GM10266 (cell line): ENCODE data around the gene IL16.
"Not testable (repeated sequence)": the region's sequence is repeated elsewhere in the genome, so short reads cannot be mapped to it uniquely, and the experiment has no call there.

Source experiments
- DNase-seq: peaks from one replicate; pipeline ENCODE4 v3.0.0; 2012; ENCODE audit errors: extremely low spot score
- TF ChIP-seq, protein P1 (sequence below): IDR thresholded peaks from 2 replicates; pipeline ENCODE4 v1.5.1; 2012; ENCODE audit warnings: mild to moderate bottlenecking, low read depth; ENCODE audit not compliant: control insufficient read depth, insufficient read depth; ENCODE audit errors: missing control alignments

IL16 gene

DNA sequence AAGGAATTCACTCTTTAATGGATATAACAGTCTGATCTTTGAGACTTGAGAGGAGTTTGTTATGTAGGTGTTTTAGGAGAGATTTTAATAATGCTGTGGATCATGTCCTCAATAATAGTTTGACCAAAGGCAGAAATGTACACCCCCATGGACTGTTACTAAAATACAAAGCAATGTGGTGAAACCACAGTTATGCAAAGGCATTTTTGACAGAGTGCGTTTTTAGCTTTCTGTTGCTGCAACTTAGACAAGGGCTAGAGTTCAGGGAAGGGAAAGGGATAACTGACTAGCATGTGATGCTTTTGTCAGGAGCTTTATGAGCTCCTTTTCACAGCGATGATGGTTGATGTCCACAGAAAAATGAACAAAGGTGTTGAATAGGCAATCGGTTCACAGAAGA lies 130.8 kb downstream of the IL16 start:
- TF ChIP-seq, protein P1, sequence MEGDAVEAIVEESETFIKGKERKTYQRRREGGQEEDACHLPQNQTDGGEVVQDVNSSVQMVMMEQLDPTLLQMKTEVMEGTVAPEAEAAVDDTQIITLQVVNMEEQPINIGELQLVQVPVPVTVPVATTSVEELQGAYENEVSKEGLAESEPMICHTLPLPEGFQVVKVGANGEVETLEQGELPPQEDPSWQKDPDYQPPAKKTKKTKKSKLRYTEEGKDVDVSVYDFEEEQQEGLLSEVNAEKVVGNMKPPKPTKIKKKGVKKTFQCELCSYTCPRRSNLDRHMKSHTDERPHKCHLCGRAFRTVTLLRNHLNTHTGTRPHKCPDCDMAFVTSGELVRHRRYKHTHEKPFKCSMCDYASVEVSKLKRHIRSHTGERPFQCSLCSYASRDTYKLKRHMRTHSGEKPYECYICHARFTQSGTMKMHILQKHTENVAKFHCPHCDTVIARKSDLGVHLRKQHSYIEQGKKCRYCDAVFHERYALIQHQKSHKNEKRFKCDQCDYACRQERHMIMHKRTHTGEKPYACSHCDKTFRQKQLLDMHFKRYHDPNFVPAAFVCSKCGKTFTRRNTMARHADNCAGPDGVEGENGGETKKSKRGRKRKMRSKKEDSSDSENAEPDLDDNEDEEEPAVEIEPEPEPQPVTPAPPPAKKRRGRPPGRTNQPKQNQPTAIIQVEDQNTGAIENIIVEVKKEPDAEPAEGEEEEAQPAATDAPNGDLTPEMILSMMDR: no peak
- no peak for DNase-seq

DNA sequence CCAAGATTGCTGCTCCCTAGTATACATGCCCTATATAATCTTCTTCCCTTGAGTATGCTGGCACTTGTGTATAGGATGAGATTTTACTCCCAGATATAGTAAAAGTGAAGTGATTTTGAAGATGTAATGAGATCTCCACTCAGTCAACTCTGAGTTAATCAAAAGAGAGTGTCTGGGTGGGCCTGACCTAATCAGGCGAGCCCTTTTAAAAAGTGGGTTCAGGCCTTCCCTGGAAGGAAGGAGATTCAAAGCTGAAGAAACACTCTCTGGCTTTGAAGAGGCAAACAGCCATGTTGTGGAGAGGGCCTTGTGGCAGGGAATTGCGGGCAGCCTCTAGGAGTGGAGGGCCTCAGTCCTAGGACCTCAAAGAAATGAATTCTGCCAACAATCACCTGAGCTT lies 132.8 kb downstream of the IL16 start:
- DNase-seq: no peak
- TF ChIP-seq, protein P1: no peak

DNA sequence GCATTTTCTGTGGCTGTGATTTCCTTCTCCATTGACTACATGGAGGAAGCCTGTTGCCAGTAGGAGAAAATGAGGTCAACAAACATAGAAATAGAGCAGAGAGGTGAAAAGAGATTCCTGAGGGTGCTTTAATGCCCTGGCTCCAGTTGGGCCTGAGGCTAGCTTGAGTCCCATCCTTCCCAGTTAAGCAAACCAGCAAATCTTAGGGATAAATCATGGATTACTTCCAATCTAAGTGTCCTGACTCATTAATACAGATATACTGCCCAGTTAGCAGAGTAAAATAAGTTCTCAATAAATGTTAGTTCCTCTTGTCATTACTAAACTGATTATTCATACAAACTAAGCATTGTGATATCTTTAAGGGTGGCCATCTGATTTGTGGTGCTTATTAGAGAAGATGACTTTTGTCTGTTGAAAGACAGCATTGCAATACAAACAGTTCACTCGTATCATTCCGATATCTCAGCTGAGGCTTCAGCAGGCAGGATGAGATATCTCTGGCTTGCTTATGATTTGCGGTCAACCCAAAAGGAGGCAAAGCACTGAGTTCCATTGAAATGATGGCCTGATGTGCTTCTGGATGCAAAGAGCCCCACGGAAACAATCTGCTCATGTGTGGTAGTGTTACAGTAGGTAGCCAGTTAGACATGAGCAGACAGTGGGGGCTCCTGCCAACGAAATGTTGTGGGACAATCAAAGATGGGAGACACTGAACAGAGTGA lies 133.8 kb downstream of the IL16 start:
- DNase-seq: no peak
- TF ChIP-seq, protein P1: no peak

DNA sequence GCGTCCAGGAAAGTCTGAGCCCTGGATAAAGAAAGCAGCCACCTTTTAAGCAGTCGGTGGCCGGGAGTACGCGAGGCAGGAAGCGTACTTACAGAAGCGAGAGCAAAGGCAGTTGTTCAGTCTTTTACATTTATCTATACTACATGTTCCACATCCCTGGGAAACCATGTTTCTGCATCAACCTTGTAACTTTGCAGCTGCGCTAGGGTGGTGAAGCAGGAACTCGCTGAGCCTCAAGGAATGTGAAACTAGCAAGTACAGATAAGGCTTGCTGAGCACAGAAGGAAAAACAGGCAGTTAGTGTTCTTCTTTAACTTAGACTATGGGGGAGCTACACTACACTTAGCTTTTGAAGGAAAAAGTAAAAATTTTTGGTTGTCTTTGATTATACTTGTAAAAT lies 134.5 kb downstream of the IL16 start:
- not testable (repeated sequence) for DNase-seq

DNA sequence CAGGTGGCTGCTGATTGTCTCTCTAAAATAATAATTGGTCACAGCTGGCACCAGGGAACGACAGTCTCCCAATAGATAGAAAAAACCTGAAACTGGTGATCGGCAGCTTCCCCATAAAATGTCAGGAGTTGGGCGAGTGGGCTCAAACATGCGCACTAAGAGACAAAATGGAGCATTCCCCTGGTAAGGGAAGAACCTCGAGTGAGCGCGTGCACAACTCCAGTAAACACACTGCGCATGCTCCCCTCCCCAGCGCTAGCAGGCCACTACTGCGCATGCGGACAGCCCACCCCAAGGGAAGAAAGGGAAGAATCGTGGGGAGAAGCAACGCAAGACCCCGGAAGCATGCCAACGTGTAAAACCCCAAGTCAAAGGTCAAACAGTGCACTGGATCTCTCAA lies 134.9 kb downstream of the IL16 start:
- TF ChIP-seq, protein P1: no peak
- DNase-seq: no peak

DNA sequence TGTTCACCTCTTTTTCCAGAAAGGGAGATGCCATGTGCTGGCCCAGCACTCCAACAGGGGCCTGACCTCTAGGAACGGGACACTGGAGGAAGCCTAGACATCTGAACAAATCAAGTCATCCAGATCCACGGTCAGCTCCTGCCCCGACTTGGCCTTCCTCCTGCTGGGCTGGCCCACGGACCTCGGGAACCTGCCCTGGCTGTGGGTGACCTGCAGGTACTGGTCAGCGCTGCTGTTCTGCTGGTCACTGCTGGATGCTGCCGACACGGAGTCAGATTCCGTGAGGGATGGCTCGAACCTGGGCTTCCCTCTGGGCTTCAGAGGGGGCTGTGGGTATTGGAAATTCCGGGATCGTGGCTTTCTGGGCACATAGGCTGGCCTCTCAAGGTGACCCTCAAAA lies 135.6 kb downstream of the IL16 start:
- TF ChIP-seq, protein P1: no peak
- DNase-seq: no peak

DNA sequence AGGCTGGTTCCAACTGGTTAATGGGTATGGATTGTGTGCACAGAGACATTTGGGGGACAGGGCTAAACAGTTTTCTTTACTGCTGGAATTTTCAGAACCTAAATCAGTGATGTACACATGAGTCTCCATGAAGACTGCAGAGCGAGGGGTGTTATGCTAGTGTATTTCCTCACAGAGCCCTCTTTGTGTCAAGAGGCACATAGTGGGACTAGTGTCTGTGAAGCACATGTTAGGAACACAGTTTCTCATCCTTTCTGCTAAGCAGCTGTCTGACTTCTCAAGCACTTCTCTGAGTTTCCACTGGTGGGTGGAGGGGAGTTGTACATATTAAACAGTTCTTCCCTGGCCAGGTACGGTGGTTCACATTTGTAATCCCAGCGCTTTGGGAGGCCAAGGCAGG lies 136.7 kb downstream of the IL16 start:
- TF ChIP-seq, protein P1: no peak
- no peak for DNase-seq
